Measurements from ENCODE around the gene RERE.

RERE gene

GRCh38 chr1:8421721-8422120 lies 395.7 kb downstream of the RERE start:
- no peak for DNase-seq (ENCODE audit: low read depth)
- peak overlapping the region; percentile 77 for H3K4me3 ChIP-seq (ENCODE audit: low read depth, low read length)

- DNase-seq (ENCODE audit: low read depth) = no peak
- peak overlapping the region; percentile 22 for H3K4me3 ChIP-seq (ENCODE audit: low read depth, low read length)
Measured at GRCh38 chr1:8420318-8420717, 397.1 kb downstream of the RERE start.

- no peak overlapping the region for H3K4me3 ChIP-seq (ENCODE audit: low read depth, low read length)
- DNase-seq (ENCODE audit: low read depth) = no peak
Measured at GRCh38 chr1:8419861-8420260, 397.6 kb downstream of the RERE start.

- no peak for DNase-seq (ENCODE audit: low read depth)
- H3K4me3 ChIP-seq (ENCODE audit: low read depth, low read length) = no peak overlapping the region
Measured at GRCh38 chr1:8419172-8419571, 398.3 kb downstream of the RERE start.

- no peak overlapping the region for H3K4me3 ChIP-seq (ENCODE audit: low read depth, low read length)
- no peak for DNase-seq (ENCODE audit: low read depth)
Measured at GRCh38 chr1:8418301-8418700, 399.1 kb downstream of the RERE start.

GRCh38 chr1:8417625-8418024 lies 399.8 kb downstream of the RERE start:
- no peak for DNase-seq (ENCODE audit: low read depth)

GRCh38 chr1:8416881-8417280 lies 400.6 kb downstream of the RERE start:
- H3K4me3 ChIP-seq (ENCODE audit: low read depth, low read length) = no peak overlapping the region
- no peak for DNase-seq (ENCODE audit: low read depth)

More at GRCh38 chr1:8417625-8418024, 399.8 kb downstream of the RERE start:
- no peak overlapping the region for H3K4me3 ChIP-seq (ENCODE audit: low read depth, low read length)

GRCh38 chr1:8415526-8416278 lies 401.7 kb downstream of the RERE start:
- no peak overlapping the region for H3K4me3 ChIP-seq (ENCODE audit: low read depth, low read length)
- DNase-seq (ENCODE audit: low read depth) = no peak

- no peak overlapping the region for H3K4me3 ChIP-seq (ENCODE audit: low read depth, low read length)
- DNase-seq (ENCODE audit: low read depth) = peak; percentile 65
Measured at GRCh38 chr1:8412183-8412831, 405.1 kb downstream of the RERE start.

GRCh38 chr1:8411803-8412182 lies 405.6 kb downstream of the RERE start:
- H3K4me3 ChIP-seq (ENCODE audit: low read depth, low read length) = no peak overlapping the region
- DNase-seq (ENCODE audit: low read depth) = no peak

GRCh38 chr1:8410791-8411190 lies 406.6 kb downstream of the RERE start:
- no peak overlapping the region for H3K4me3 ChIP-seq (ENCODE audit: low read depth, low read length)
- DNase-seq (ENCODE audit: low read depth) = no peak

GRCh38 chr1:8409606-8410005 lies 407.8 kb downstream of the RERE start:
- H3K4me3 ChIP-seq (ENCODE audit: low read depth, low read length) = no peak overlapping the region
- DNase-seq (ENCODE audit: low read depth) = no peak

GRCh38 chr1:8409106-8409505 lies 408.3 kb downstream of the RERE start:
- DNase-seq (ENCODE audit: low read depth) = no peak
- no peak overlapping the region for H3K4me3 ChIP-seq (ENCODE audit: low read depth, low read length)

- H3K4me3 ChIP-seq (ENCODE audit: low read depth, low read length) = no peak overlapping the region
- DNase-seq (ENCODE audit: low read depth) = peak; percentile 83
Measured at GRCh38 chr1:8408151-8408839, 409.1 kb downstream of the RERE start.

GRCh38 chr1:8407652-8408051 lies 409.8 kb downstream of the RERE start:
- H3K4me3 ChIP-seq (ENCODE audit: low read depth, low read length) = no peak overlapping the region
- no peak for DNase-seq (ENCODE audit: low read depth)

- DNase-seq (ENCODE audit: low read depth) = no peak
- H3K4me3 ChIP-seq (ENCODE audit: low read depth, low read length) = no peak overlapping the region
Measured at GRCh38 chr1:8406960-8407359, 410.5 kb downstream of the RERE start.

GRCh38 chr1:8406011-8406410 lies 411.4 kb downstream of the RERE start:
- no peak overlapping the region for H3K4me3 ChIP-seq (ENCODE audit: low read depth, low read length)
- DNase-seq (ENCODE audit: low read depth) = no peak

- no peak overlapping the region for H3K4me3 ChIP-seq (ENCODE audit: low read depth, low read length)
- DNase-seq (ENCODE audit: low read depth) = no peak
Measured at GRCh38 chr1:8404460-8405370, 412.7 kb downstream of the RERE start.

GRCh38 chr1:8402109-8402710 lies 415.2 kb downstream of the RERE start:
- no peak for DNase-seq (ENCODE audit: low read depth)
- no peak overlapping the region for H3K4me3 ChIP-seq (ENCODE audit: low read depth, low read length)
